HG03139 (cell line): ENCODE data around the gene ADI1.

Experiments used
- ATAC-seq: cut with Tn5 transposase; IDR thresholded peaks from one replicate; pipeline ENCODE4 v1.9.1; 2021; ENCODE audit not compliant: unreplicated experiment

ADI1 gene

DNA sequence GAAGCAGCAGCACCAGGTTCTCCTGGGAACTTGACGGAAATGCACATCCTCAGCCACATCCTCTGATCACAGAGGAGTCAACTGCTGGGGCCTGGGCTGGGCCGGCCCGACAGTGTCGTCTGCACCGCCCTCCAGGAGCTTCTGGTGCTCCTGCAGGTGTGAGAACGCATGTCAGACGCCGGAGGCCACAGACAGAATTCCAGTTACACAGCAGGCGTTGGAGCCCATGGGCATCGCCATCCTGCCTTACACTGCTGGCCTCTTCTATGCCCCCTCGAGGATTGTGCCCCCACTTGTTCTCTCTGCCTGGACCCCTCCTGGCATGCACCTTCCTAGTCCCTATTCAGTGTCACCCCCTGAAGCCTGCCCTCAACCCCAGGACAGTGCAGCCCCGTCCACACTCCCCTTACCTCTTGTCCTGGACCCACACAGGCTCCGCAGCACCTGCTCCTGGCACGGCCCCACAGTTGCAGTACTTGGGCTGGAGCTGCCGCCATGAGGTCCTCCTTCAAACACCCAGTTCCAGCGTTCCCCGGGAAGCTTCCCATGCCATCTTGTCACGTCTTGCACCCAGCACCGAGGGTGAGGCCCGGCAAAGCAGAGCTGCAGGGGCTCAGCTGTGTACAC lies 37.5 kb downstream of the ADI1 start:
- no peak for ATAC-seq

DNA sequence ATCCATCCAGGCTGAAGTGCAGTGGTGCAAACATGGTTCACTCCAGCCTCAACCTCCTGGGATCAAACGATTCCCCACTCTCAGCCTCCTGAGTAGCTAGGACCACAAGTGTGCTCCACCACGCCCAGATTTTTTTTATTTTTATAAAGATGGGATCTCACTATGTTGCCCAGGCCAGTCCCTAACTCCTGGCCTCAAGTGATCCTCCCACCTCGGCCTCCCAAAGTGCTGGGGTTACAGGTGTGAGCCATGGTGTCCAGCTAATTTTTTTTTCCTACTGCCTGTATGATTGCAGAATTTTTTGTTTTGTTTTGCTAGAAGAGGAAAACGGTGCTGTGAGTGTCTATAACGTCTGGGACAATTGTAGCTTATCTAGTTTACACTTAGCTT lies 38.3 kb downstream of the ADI1 start:
- ATAC-seq: no peak

DNA sequence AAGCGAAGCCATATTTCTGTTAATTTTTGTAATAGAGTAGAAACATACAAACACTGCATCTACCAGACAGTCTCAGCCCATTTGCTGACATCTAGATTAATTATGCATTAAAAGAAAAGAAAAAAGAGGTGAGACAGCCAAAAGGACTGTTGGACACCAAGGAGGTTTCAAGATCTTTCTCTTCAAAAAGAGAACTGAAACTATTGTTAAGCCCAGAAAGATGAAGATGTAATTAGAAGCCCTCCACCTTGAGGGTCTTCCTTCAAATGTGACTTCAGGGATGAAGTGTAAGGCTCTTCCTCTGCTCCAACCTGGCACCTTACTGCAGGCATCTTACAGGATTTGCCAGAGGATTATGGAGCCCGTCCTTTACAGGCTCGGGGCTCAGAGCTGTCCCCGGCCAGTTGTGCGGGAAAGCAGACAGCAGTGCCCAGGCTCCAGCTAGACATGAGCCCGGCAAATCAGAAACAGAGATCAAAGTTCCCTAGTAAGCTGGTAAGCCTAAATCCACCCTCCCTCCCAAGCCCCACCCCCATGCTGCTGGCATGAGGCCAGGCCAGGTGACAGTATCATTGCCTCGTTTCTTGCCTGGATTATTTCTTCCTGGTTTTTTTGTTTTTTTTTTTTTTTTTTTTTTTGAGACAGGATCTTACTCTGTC lies 38.9 kb downstream of the ADI1 start:
- ATAC-seq: no peak

DNA sequence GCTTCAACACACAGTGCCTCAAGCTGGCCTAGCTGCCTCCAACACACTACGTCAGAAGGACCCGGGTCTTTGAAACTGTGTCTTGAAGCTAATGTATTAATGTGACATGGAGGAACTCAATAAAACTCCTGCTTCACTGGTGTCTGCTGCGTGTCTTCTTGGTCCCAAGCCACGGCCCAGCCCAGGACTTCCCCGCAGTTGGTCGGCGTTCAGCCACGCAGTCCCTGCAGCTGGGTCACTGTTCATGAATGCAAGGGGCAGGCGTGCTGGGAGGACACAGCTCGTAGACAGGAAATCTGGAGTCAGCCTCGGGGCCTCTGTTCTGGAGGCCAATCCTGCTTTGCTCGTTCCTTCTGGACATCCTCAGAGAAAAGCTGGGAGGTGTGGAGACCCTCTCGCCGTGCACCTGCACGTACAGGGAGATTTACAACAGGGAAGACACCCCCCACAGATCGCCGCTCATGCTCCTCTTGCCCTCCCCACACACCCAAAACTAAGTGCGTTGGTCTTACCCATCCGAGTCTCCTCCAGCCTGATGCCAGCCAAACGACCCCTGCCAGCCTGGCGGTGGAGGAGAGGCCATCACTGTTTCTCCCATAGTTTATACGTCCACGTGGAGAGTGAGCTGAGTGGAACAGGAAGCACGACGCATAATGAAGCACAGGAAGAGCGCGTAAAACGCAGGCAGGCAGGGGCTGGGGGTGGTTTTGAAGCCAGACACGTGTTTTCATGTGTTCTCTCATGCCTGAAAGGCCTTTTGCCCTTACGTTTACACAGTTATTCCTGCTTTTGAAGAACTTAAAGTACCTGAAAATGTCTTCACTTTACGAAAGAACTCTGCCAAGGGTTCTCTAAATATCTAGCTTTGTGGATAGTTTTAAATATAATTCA lies 39.7 kb downstream of the ADI1 start:
- ATAC-seq: no peak

DNA sequence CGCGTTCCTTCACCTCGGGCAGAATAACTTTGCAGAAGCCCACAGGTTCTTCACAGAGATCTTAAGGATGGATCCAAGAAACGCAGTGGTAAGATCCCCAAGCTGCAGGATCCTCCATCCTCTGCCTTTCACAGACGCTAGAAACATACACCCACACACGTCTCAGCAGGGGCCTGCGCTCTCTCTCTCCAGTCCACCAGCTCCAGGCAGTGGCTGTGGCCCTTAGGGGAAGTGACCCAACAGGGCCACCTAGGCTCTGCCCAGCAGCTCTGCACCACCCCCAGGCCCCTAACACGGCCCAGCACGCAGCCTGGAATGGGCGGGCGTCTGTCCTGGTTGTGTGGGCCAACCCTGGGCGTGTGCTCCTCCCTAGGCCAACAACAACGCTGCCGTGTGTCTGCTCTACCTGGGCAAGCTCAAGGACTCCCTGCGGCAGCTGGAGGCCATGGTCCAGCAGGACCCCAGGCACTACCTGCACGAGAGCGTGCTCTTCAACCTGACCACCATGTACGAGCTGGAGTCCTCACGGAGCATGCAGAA lies 40.4 kb downstream of the ADI1 start:
- ATAC-seq: no peak

DNA sequence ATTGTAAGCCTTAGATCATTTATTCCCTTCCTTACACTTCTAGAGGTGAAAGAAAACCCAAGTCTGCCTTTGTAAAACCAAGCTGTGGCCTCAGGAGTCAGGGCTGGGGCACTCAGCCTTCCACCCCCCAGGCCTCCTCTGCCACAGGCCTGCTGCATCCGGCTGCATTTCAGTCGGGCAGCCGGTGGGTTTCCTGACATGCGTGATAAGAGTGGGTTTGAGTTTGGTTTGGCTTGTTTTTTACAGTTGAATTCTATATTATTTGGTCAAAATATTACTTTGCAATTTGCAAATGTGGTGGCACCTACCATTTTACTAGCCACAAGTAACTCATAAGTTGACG lies 42.4 kb downstream of the ADI1 start:
- ATAC-seq: no peak

DNA sequence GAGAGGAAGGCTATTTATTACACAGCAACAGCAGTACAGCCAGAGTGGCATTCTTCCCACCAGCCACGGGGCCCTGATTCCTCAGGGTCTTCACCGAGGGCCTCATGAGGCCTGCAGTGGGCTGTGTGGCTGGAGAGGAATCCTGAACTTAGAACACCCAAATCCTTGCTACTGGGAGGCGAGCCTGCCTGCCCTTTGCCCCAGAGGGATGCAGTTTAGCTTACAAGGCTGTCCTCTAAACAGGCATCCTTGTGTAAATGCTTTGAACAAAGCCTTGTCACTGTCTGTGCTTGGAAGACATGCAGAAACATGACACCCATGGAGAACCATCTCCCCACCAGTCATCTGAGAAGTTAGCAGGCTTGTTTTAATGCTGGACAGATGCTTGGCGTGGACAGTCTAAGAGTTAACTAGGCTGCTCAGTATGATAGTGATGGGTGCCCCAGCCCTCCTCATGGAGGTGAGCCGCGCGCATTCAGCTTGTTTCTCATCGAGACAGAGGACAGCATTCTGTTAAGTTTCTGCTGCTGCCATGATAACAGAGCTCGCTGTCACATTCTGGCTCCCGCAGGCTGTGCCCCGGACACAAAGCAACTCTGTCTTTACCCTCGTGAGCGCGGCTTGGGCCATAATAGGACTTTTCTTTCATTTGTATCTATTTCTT lies 42.9 kb downstream of the ADI1 start:
- no peak for ATAC-seq

DNA sequence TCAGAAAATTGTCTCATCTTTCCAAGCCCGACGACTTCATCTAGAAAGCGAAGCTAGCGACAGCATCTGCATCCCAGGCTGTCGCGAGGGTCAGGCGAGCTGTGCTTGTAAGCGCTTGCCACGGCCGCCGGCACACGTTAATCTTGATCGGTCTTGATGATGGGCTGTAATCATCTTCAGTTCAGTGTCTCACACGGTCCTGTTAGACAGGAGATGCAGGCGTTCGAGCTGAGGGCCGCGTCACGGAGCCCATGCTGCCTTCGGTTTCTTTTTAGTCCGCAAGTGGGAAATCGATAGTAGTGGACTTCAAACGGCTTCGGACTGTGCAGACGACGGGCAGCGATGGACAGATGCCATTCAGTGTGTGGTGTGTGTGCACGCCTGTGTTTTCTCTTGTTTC lies 43.6 kb downstream of the ADI1 start:
- no peak for ATAC-seq

DNA sequence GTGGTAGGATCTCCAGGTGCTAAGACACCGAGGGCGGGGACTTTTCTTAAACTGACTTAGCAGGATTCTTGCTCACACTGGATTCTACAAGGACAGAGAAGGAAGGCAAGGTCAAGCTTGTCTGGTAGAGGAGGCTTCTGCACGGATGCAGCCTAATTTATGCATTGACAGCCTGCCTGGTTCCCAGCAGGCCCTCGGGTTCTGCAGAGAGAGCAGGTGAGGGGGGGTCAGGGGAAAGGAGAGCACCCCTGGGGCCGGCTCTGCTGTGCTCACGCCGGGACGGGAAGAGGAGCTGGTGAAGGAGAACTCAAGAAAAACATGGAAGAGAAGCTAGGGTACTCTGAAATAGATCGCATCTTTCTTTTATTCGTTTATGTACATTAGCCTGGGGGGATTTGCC lies 46.4 kb downstream of the ADI1 start:
- no peak for ATAC-seq

DNA sequence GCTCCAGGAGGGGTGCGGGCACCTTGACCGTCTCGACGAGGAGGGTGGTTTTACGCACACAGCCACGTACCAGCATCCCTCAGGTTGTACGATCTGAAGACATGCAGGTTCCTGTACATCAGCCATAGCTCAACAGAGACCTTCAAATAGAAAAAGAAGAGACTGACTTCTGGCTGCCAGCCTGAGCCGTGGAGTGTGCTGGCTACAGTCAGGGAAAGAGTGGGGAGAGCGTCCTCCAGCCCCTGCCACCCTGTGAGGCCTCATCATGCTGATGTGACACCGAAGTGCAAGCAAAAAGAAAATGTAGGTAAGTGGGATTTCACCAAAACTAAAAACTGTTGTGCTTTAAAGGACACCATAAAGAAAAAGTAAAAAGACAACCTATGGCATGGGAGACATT lies 47.0 kb downstream of the ADI1 start:
- ATAC-seq: no peak

DNA sequence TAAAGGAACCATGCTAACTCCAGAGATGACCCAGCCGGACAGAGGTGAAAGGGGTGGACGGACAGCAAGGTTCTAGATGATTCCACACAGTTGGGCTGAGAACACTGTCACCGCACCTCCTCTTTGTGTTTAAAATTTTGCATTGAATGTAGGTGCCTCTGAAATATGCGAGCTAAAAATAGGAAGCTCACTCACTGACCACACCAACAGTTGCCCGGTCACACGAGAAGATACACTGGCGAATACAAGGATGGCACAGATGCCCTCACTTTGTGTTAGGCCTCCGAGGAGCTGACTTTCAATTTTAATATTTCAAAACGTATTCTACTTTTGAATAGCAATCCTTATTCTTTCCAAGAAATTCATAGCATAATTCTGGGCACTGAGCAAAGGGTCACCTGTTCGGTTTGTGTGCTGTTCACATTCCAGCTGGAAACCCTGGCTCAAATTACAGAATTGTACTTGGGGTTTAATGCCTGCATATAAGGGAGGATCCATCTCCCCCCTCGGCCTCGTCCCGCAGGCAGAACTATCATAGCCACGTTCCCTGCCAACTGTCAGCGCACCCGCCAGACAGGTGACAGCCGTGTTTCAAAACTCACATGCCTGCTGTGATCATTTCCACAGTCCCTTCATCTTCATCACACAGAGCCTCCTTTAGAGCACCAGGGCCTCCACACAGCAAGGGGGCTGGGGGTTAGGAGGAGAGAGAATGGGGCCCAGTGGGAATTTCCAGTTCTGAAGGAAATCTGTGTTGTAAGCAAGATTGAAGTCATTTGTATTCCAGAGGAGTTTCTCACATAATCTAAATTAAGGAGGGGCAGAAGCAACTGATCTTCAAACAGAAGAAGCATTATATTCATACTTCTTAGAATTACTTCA lies 48.2 kb downstream of the ADI1 start:
- ATAC-seq: no peak

DNA sequence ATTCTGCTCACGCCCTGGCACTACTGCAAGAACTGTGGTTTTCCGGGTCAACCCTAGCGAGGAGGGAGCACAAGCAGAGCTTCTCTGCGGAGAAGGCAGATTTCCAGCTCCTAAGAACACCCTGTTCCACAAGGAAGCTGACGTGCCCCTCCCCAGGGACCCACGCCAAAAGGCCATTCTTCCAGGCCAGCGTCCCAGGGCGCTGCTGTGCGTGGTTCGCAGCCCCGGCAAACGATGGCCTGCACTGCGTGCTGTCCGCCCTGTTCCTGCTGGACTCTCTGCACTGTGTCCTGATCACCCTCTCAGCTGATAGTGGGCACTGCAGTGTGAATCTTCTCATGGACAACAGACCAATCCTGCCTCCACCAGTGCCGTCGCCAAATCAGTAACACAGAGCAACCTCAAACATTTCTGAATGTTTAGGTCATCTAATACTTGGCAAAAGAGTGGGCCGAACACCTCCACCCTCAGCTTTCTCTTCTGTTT lies 49.1 kb downstream of the ADI1 start:
- ATAC-seq: no peak

DNA sequence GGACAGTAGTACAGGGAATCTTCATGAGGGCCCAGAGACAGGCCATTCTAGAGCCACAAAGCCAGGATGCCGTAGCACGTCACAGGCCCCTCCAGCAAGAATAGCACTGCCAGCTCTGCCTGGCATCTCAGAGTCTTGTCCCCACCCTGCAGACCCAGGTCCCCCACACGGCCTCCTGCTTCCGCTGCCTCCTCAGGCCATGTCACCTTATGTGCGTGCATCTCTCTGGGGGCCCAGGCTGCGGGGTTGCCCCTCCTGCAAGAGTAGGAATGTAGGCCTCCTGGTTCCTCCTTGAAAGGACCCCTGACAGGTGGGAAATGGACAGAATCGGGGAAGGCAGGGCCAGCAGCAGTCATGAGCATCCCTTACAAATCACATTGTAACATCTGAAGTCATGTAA lies 49.8 kb downstream of the ADI1 start:
- ATAC-seq: no peak

DNA sequence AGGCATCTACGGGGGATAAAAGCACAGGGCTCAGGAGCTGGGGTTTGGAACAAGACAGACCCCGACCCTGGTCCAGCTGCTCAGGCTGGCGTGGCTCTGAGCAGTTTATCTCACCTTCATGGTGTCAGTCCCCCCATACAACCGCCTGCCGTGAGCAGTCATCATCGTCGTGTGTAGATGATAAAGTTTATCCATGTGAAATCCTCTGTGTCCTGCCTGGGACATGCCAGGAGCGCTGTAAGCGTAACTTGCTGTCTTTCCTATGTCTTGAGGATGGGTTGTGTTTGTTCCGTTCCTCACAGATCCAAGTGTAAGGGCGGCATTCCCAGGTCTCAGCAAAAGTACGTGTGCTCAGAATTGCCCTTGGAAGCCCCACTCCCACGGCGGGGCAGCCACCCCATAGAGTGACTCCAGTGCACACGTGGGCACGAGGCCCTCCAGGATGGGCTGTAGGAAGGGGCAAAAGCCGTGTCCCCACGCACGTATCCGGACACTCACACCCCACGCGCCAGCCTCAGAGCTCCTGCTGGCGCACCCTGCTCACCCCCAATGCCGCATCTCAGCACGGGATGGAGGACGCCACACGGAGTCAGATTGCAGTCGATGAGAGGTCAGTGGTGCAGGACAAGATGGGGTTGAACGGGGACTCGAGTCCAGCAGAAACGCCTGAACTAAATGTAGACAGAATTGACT lies 50.9 kb downstream of the ADI1 start:
- ATAC-seq: no peak

DNA sequence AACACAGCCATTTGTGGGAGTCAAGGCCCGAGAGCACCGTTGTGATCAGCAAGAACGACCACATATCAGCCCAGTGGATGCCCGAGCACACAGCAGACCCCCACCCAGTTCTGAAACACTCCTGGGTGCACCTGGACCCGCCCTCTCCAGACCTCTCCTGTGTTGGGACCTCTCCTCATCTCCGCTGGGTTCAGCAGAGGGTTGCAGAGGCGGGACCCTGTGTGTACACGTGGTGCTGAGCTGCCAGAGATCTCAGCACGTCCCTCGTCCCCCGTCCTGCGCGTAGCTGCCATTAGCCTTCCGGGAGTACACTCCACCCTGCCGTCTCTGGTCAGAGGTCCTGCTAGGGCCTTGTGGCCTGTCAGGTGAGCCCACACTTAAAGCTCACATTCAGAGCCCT lies 51.7 kb downstream of the ADI1 start:
- no peak for ATAC-seq

DNA sequence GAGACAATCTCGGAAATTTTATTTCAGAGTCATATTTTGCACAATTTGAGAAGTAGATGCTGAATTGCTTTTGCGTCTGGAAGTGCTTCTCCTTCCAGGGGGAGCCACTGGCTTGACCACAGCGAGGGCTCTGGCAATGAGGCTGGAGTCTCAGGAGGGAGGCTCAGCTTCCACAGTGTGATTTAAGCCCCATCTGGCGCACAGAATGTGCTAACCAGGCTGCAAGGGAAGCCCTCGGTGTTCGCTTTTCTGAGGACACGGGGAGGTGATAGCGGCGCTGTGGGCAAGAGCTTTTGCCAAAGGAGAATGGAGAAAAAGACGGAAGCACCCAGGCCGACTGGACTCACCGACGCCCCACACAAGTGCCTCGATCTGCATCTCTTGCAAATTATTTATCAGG lies 52.4 kb downstream of the ADI1 start:
- no peak for ATAC-seq

DNA sequence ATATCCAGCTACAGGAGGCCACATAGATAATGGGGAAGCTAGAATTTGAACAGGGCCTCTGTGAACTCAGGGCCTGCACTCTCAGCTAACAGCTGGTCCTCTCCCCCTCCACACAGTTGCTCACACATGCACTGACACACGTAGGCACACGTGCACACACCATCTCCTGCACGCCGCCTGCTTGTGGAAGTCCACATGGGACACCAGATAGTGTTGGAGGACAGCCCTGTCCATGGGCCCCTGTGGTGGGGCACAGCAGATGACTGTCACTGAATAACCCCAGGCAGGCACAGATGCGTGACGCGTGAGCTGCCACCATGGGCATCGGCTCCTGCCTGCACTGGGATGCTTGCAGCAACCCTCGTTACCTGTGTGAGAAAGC lies 52.9 kb downstream of the ADI1 start:
- ATAC-seq: no peak

DNA sequence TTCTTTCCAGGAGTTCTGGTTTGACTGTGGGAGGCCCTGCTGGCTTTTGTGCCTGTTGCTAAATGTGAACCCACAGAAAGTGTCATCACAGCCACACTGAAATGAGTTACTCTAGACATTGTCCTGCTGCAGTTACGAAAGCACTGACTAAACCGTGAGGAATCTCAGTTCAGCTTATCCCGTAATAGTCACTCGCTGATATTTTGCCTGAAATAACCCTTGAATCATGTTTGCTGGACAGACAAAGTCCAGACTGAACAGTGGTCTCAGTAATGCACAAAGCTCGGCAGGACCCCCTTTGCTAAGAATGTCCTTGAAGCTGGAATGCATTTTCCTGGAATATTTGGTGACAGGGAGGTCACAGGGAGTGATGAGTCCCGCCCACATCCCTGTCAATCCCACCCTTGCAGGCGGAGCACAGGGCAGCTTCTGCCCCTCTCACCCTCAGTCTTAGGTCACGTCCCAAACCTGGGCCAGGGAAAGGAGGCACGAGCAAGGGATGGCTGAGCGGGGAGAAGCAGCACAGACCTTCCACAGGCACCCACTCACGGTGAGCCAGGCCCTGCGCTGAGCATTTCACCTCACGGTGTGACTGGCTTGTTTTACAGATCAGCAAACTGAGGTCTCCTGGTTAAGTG lies 53.4 kb downstream of the ADI1 start:
- no peak for ATAC-seq

DNA sequence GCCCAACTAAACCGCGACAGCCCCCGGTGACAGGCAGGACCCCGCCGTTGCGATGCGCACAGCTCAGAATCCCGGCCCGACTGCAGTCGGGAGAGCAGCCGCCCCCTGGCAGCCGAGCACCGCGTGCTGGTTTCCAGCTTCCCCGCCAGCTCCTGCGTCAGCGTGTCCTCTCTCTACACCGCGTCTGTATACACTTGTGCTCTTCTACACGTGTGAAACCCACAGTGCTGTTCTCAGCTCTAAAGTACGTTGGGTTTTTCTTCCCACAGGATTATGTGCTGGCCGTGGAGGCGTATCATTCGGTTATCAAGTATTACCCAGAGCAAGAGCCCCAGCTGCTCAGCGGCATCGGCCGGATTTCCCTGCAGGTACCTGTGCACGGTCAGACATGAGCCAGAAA lies 54.0 kb downstream of the ADI1 start:
- ATAC-seq: no peak
